A204.1 (cell line): ENCODE data around the gene MTURN.

ENCODE experiments used
- FAIRE-seq: peaks from 2 replicates; lab custom pipeline; 2012; peaks lifted over from hg19 to GRCh38; lab: Jason Lieb, UNC

Gene MTURN

GRCh38 chr7:30136117-30136731 lies 1.4 kb downstream of the MTURN start:
- FAIRE-seq: no peak

- FAIRE-seq: no peak
These were observed 2.1 kb downstream of the MTURN start for GRCh38 chr7:30136743-30137485.

GRCh38 chr7:30139836-30140384 lies 5.1 kb downstream of the MTURN start:
- no peak for FAIRE-seq

DNA sequence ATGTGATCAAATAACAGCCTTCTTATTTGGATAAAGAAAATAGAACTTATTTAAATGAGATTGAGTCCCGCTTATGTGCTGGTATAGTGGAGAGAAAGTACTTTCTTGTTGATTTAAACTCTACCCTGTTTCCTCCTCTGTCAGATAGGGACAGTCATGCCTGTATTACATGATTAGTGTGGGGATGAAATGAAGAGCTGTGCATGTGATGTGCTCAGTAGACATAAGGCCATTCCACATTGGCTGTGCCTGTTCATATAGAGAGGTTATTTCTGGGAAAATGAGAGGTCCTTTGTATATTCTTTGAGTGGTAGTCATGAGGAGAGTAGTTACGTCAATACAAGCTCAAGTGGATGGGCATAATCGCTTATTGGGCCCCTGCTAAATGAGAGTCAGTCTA lies 5.7 kb downstream of the MTURN start:
- FAIRE-seq: no peak

GRCh38 chr7:30142710-30143109 lies 7.9 kb downstream of the MTURN start:
- FAIRE-seq: no peak

- no peak for FAIRE-seq
These were observed 9.0 kb downstream of the MTURN start for GRCh38 chr7:30143748-30144251.

GRCh38 chr7:30144657-30145306 lies 10.0 kb downstream of the MTURN start:
- FAIRE-seq: no peak

DNA sequence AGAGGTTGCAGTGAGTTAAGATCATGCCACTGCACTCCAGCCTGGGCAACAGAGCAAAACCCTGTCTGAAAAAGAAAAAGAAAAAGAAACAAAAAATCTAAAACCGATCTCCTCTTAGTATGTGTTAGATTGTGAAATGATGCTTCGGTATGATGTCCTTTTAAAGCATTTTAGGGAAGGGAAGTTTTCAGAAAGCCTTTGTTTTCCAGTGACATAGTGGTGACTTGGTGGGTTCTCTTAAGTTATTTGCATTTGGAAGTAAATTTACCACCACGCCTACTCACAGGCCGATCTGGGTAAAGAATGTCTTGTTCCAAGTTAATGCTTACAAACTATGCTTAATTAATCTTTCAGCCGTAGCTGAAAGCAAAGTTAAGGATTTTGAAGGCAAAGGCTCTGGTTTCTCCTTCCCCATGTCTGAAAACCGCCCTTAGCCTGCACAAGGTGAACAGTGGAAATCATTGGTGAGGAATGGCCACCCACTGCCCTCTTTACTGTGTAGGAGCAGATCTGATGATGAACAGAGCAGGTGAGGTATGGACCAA lies 10.7 kb downstream of the MTURN start:
- no peak for FAIRE-seq

DNA sequence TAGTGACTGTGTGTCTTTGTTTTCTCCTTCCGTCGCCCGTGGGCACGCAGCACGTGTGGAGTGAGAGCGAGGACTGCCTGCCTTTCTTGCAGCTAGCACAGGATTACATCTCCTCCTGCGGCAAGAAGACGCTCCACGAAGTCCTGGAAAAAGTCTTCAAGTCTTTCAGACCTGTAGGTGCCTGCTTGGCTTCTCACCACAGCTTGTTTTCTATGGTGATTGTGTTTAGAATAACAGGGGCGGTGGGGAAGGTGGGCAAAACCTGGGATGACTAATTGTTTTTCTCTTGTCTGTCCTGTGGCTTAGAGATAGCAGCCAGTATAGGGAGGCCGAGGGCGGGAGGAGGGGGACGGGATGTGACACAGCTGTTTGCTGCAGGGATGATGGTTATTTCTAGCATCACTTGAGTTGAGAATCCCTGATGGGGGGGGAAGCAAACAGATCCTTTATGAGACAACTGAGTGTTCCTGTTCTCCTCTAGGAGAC lies 11.4 kb downstream of the MTURN start:
- FAIRE-seq: no peak

- no peak for FAIRE-seq
These were observed 12.4 kb downstream of the MTURN start for GRCh38 chr7:30147223-30147622.

DNA sequence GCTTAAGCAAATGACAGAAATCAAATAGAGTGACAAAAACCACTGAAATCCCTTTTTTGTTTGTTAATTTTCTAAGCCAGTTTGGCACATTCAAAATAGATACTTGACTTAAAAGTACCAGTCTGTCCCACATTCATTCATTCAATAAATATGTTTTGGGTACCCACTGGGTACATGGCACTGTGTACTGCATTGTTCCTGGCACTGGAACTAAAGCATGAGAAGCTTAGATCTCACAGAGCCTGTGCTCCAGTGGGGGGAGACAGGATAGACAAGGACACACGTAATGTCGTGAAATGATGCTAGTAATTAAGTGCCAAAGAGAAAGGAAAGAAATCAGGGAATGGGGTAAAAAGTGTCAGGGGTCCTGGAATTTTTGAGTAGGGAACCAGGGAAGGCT lies 13.0 kb downstream of the MTURN start:
- no peak for FAIRE-seq

- no peak for FAIRE-seq
These were observed 13.6 kb downstream of the MTURN start for GRCh38 chr7:30148426-30148825.

DNA sequence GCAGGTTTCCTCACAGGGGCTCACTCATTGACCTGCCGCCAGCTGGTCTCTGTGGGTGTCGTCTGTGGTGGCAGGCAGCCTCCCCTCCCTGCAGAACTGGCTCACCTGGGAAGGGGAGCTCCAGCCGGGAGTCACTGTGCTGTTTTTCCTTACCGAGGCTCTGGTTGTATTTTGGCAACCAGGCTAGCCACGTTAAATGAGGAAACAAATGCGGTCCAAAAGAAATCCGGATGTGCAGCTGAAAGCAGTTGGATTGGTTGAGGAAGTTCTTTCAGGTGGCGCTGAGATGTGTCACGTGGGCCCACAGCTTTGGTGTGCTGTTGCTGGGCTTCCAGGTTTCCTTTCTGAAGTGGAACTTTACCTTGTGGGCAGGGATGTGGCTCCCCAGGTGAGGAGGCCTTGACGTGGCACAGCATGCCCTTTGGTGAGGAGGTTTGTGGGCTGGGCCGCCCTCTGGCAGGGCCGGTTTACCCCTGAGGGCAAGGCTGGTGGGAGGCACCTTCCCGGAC lies 14.2 kb downstream of the MTURN start:
- FAIRE-seq: no peak

- FAIRE-seq: no peak
These were observed 15.0 kb downstream of the MTURN start for GRCh38 chr7:30149640-30150272.

DNA sequence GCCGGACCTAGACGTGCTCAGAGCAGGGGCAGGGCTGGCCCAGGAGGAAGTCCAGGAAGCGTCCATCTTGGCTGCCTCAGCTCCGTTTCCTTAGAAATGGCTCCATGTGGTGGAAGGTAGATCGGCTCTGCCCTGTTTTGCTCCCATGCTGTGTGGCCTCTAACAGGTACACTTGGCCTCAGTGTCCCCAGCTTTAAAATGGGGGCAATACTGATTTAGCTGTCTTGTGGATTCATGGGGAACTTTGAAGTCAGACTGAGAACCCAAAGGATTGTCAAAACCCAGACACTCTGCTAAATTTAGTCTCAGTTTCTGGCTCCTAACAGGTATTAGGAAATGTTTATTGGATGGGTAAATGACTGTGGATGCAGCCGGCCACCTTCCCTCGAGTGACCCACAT lies 15.9 kb downstream of the MTURN start:
- FAIRE-seq: no peak

DNA sequence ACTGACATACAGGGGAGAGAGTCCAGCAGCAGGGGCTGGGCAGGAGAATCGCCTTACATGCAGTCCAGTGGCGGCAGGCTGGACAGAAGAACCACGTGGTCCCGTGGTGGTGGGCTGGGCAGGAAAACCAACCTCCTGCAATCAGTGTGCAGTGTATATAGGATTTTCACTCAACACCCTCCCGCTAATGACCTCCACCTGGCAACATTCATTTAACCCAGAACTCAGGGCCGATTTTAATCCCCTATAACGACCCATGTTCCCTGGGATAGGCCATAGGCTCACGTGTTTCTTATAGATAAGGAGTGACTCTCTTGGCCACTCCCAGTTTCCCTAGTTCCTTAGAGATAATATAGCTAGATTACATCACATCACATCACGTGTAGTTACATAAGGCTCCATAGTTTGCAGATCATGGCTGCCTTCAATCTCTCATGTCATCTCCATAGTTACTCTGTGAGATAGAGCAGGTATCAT lies 19.4 kb downstream of the MTURN start:
- no peak for FAIRE-seq

GRCh38 chr7:30155481-30155880 lies 20.7 kb downstream of the MTURN start:
- FAIRE-seq: no peak

- no peak for FAIRE-seq
These were observed 22.4 kb downstream of the MTURN start for GRCh38 chr7:30157204-30157603.

DNA sequence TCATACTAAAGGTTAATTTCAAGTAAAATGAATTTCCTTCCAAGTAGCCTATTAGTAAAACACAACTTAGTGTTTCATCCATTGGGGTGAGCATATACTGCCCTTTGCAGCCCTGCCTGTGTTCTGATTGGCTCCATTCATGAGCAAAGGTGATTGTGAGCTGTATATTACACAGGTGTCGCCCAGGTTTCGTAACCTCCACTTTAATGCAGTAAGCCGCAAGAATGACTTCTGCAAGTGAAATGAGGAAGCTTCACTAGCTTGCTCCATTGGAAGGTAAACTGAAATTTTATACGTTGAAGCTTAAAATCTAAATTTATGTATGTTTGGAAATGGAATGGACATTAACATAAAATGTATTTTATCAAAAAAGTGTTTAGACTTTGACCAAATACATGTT lies 24.4 kb downstream of the MTURN start:
- FAIRE-seq: no peak

DNA sequence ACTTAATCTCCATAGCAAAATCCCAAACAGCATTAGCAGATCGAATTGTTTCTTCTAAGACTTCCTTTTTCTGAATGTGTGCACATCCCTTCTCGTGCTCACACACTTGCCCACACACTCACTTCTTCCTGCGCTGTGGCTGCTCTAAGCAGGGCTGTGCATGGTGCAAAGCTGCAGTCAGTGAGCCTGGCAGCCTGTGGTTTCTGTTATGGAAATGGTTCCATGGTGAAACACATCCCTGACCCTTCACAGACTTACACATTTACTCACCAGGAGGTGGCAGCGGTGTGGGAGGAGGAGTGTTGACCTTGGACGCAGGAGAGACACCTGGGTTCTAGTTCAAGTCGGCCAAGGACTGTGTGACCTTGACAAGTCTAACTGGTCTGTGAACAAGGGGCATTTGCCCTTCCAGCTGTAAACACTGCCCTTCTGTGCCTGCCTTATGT lies 24.9 kb downstream of the MTURN start:
- FAIRE-seq: no peak

DNA sequence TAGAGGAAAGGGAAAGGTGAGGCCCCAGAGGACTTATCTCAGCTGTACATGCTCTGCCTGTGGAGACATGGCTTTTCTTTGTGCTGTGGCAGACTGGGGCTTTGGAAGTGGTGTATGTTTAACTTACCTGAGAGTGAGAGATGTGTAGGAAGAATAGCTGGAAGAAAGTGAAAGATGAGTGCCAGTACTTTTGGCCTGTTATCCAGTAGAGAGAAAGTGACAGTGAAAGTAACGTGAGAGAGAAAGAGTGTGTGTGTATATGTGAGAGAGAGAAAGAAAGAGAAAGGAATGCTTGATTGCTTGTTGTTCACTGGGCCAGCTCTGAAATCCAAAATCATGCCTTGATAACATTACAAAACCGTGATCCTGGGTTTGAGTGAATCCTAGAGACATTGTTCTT lies 25.5 kb downstream of the MTURN start:
- no peak for FAIRE-seq

- FAIRE-seq: no peak
These were observed 27.3 kb downstream of the MTURN start for GRCh38 chr7:30162133-30162532.
